ENCODE measurements around the gene CDH13.

- TF ChIP-seq CTCF (IDR thresholded peaks at IDR 0.05; ENCODE audit: poor library complexity, severe bottlenecking) (no peak), EZH2 (IDR thresholded peaks at IDR 0.05; ENCODE audit: borderline replicate concordance, insufficient read depth, low read length, poor library complexity, severe bottlenecking) (no peak), POLR2AphosphoS5 (IDR thresholded peaks at IDR 0.05) (no peak), REST (IDR thresholded peaks at IDR 0.05; ENCODE audit: borderline replicate concordance) (no peak)
Observed at GRCh38 chr16:83813823-83814658, 1187.3 kb downstream of the CDH13 start.

Data from neural cell (in vitro differentiated cells).